Mucosa of descending colon (tissue), 3 donors: ENCODE measurements around the gene MYO16. TPM values are rescaled to one million over a fixed set of nuclear protein-coding genes. Genes with fewer than 3 reads are reported as not detected.

Source experiments
- ATAC-seq: fragments of 200-7000 bp; cut with Tn5 transposase; one replicate; pipeline ENCODE4 v1.9.1; 2020; ENCODE audit warnings: mild to moderate bottlenecking, moderate library complexity
- DNase-seq, 3 donors: peaks; one replicate each; pipeline ENCODE4 v3.0.0-alpha.2; 2020
- H3K36me3 ChIP-seq: fragments of 200-600 bp; one replicate; pipeline ENCODE4 v1.8.0; 2021; ENCODE audit warnings: low read depth, mild to moderate bottlenecking
- H3K4me1 ChIP-seq: fragments of 200-600 bp; one replicate; pipeline ENCODE4 v1.8.0; 2021; ENCODE audit warnings: low read depth, mild to moderate bottlenecking
- H3K4me3 ChIP-seq: fragments of 200-600 bp; one replicate; pipeline ENCODE4 v1.8.0; 2021; ENCODE audit warnings: mild to moderate bottlenecking
- H3K9me3 ChIP-seq: fragments of 200-600 bp; one replicate; pipeline ENCODE4 v1.8.0; 2021; ENCODE audit warnings: mild to moderate bottlenecking
- intact Hi-C, 2 donors: fragments of 100-400 bp; cut with DNase I in 1 of 2; cut with micrococcal nuclease in 1 of 2; formaldehyde crosslinking; loops; one replicate each; pipeline versions ENCODE4 v1.11.0 to v1.11.1; 2022; cut with DNase I, micrococcal nuclease
- total RNA-seq, 3 donors: library from RNA; stranded (reverse); fragmentation: NEBNext Ultra II Directional in 2 of 3; extraction: Animal tissue kit (Norgen Biotek cat#: 25700) in 2 of 3; gene quantifications; one replicate each; pipeline versions ENCODE4 v1.2.1 to v1.2.4, GENCODE V29; 2021 to 2023
- TF ChIP-seq, protein P1 (sequence below): fragments of 200-600 bp; IDR thresholded peaks from one replicate; pipeline ENCODE4 v1.8.0; 2022; ENCODE audit warnings: antibody characterized with exemption, mild to moderate bottlenecking
- donor health status: DM: no; HTN: no; CAD: no; lungs with moderate emphysema.
- donor health status: DM: no; HTN: no; CAD: no.
- donor health status: DM: no; HTN: yes; CAD: no.

The MYO16 gene
- total RNA-seq, 3 donors from 2014 or later, result 0.06 TPM; not detected in 2

DNA sequence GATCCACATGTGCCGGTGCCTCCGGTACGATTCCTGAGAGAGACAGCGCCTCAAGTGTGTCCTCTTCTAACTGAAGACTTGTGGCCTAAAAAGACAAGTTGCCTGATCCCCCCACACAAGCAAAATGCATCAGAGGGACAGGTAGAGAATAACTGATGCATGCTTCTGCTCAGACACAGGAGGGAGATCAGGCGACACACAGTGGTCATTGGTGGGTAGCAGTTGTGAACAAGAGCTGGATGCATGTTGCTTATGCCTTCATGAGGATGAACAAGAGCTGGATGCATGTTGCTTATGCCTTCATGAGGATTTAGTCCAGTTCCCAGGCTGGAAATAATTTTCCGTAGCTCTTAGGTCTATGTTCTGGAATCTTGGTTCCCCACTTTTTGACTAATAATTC is 505.6 kb downstream of the MYO16 start:
- TF ChIP-seq, protein P1, sequence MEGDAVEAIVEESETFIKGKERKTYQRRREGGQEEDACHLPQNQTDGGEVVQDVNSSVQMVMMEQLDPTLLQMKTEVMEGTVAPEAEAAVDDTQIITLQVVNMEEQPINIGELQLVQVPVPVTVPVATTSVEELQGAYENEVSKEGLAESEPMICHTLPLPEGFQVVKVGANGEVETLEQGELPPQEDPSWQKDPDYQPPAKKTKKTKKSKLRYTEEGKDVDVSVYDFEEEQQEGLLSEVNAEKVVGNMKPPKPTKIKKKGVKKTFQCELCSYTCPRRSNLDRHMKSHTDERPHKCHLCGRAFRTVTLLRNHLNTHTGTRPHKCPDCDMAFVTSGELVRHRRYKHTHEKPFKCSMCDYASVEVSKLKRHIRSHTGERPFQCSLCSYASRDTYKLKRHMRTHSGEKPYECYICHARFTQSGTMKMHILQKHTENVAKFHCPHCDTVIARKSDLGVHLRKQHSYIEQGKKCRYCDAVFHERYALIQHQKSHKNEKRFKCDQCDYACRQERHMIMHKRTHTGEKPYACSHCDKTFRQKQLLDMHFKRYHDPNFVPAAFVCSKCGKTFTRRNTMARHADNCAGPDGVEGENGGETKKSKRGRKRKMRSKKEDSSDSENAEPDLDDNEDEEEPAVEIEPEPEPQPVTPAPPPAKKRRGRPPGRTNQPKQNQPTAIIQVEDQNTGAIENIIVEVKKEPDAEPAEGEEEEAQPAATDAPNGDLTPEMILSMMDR, result no peak
- Histone ChIP-seq H3K9me3 (no peaks in the 10 kb centered on the region), H3K4me1 (no peaks in the 10 kb centered on the region), H3K4me3 (no peak overlapping the region), H3K36me3 (no peaks in the 10 kb centered on the region)
- DNase-seq (no peak), ATAC-seq (no peak)
- intact Hi-C loops, result no loop called here

DNA sequence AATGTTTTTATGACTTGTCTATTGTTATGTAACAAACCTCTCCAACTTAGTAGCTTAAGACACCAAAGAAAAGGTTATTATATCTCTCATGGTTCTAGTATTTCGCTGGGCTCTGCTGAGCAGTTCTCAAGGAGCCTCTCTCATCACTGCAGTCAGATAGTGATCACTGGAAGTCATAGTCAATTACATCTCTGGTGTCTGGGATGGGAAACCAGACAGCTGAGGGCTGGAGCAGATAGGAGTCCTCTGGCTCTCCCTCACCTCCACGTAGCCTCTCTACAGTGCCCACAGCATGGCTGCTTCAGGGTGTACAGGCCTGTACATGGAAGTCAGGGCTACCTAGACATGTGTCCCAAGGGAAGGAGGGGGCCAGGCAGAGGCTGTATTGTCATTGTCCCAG is 507.5 kb downstream of the MYO16 start:
- TF ChIP-seq, protein P1, result no peak
- Histone ChIP-seq H3K36me3 (no peaks in the 10 kb centered on the region), H3K9me3 (no peaks in the 10 kb centered on the region), H3K4me1 (no peaks in the 10 kb centered on the region), H3K4me3 (no peak overlapping the region)
- DNase-seq (no peak), ATAC-seq (no peak)
- intact Hi-C loops, result no loop called here

- DNase-seq (no peak), ATAC-seq (no peak)
- intact Hi-C loops, result no loop called here
- TF ChIP-seq, protein P1, result no peak
- no peaks in the 10 kb centered on the region for H3K4me1 ChIP-seq
- H3K9me3 ChIP-seq, result no peaks in the 10 kb centered on the region
- H3K36me3 ChIP-seq, result no peaks in the 10 kb centered on the region
- H3K4me3 ChIP-seq, result no peak overlapping the region
Observed at GRCh38 chr13:109139346-109139745, 509.9 kb downstream of the MYO16 start.

DNA sequence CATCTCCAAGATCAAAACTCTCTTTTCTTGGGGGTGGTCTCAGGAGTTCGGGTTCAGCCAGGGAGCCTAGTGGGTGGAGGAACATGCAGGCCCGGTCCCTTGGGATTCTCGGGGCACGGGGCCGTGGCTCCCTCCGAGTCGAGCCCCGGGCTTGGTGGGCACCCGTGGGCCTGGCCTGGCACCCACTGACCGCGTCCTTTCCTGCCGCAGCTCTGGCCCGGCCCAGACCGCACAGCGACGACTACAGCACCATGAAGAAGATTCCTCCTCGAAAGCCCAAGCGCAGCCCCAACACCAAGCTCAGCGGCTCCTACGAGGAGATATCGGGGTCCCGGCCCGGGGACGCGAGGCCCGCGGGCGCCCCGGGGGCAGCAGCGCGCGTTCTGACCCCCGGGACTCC is 510.6 kb downstream of the MYO16 start:
- intact Hi-C loops, result no loop called here
- TF ChIP-seq, protein P1, result no peak
- ATAC-seq (no peak), DNase-seq (no peak)
- Histone ChIP-seq H3K9me3 (no peaks in the 10 kb centered on the region), H3K36me3 (no peaks in the 10 kb centered on the region), H3K4me1 (no peaks in the 10 kb centered on the region), H3K4me3 (no peak overlapping the region)

GRCh38 chr13:109140479-109141349 is 511.3 kb downstream of the MYO16 start:
- no peak overlapping the region for H3K4me3 ChIP-seq
- DNase-seq (no peak), ATAC-seq (no peak)
- H3K9me3 ChIP-seq, result no peaks in the 10 kb centered on the region
- intact Hi-C loops, result no loop called here
- H3K36me3 ChIP-seq, result no peaks in the 10 kb centered on the region
- TF ChIP-seq, protein P1, result no peak
- no peaks in the 10 kb centered on the region for H3K4me1 ChIP-seq
